C4-2B (cell line): Measurements from ENCODE around the gene TOP2B.

Experiments used
- H3K27ac ChIP-seq: fragments of 450-650 bp; 2 replicates; pipeline ENCODE4 v1.5.1; 2017
- CTCF ChIP-seq: fragments of 450-650 bp; conservative IDR thresholded peaks from 2 replicates; pipeline ENCODE4 v1.5.1; 2017; ENCODE audit warnings: mild to moderate bottlenecking
- ZFX ChIP-seq: fragments of 450-650 bp; IDR thresholded peaks from 2 replicates; pipeline ENCODE4 v1.6.1; 2017

TOP2B gene

GRCh38 chr3:25633919-25634318, 30.8 kb downstream of the TOP2B start:
- no peak overlapping the region for H3K27ac ChIP-seq
- TF ChIP-seq CTCF = no peak
- no peak for TF ChIP-seq ZFX

DNA sequence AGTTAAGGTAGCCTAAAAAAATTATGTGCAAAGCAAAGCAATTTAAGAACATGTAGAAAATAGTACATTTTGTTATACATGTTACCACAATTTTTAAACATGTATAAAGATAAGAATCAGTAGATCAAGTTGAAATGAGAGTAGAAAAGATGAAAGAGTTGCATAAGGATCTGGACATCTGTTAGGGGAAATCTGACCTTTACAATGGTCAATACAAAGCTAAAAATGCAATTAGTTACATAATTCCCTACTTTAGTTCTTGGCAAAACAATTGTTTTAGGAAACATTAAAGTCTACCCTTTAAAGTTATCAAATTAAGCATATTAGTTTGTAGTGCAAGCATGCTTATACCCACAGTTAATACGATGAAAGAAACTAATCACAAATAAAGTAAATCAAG, 32.7 kb downstream of the TOP2B start:
- TF ChIP-seq CTCF = no peak
- no peak overlapping the region for H3K27ac ChIP-seq

GRCh38 chr3:25621087-25621486, 43.6 kb downstream of the TOP2B start:
- H3K27ac ChIP-seq = no peak overlapping the region
- TF ChIP-seq ZFX = no peak
- TF ChIP-seq CTCF = no peak

DNA sequence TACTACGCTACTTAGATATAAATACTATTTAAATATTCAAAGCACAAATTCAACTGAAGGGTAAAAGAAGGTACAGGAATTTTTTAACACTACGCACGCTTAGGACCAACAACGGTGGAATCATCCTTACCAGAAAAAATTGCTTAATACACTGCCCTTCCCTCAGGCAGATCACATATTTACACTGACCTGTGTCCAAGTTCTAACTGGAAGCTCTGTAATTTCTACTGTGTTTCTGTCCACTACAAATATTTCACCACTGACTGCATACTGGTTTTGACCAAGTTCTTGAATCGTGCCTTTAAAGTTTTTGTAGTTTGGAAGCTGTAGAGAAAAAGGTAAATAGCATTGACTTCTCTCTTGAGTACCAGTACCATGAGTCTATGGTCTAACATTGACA, 44.2 kb downstream of the TOP2B start:
- H3K27ac ChIP-seq = no peak overlapping the region
- no peak for TF ChIP-seq ZFX
- TF ChIP-seq CTCF = no peak

DNA sequence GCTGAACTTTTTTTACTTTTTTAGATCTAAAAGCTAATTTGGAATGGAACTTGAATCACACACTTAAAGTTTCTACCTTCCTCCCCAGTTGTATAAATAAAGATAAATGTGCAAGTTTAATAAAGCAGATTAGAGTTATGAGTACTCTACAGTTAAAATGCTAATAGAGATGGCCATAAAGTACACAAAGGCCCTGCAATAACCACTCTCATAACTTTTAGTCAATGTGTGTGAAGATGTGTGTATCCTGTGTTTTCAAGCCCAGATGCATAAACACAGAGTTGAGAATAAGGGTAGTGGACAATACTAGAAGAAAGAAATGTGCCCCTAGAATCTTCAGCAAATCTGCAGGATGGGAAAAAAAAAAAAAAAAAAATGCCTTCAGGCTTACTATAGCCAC, 45.3 kb downstream of the TOP2B start:
- TF ChIP-seq CTCF (no peak), ZFX (no peak)

DNA sequence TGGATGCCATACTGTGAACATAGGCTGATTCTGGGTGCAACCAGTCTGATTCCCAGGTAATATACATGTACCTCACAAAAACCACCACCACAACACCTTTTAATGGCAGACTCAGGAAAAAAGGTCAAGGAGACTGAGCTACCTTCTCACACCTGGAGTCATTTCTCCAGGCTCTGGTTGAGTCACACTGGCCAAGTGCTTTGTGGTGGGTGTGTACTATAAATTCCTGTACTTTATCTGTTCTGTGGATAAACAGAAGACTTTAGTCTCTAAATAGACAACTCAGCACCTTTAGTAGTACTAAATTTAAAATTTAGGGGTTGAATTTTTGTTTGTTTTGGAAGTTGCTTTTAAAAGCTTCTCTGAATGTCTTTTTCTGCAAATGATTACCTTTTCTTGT, 46.7 kb downstream of the TOP2B start:
- no peak overlapping the region for H3K27ac ChIP-seq
- TF ChIP-seq ZFX (no peak), CTCF (no peak)

More for the DNA sequence above, 45.3 kb downstream of the TOP2B start:
- H3K27ac ChIP-seq = no peak overlapping the region

- no peak for TF ChIP-seq ZFX
- no peak for TF ChIP-seq CTCF
Observed at GRCh38 chr3:25611193-25611592, 53.5 kb downstream of the TOP2B start.

DNA sequence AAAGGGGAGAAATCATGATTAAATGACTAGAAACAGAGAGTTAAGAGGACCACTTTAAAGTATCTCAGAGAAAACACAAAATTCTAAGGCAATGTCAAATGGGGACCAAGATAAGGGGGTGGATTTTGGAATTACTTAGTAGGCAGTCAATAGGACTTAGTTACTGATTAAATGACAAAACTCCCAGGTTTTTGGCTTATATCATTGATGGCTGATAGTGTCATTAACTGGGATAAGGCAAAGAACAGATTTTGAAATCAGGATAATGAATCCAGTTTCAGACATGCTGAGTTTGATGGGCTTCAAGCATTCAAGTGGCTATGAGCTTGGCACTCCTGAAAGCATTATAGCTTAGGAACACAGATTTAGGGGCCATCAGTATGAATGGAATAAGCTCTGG, 53.9 kb downstream of the TOP2B start:
- H3K27ac ChIP-seq = no peak overlapping the region
- no peak for TF ChIP-seq CTCF

More at GRCh38 chr3:25611193-25611592, 53.5 kb downstream of the TOP2B start:
- H3K27ac ChIP-seq = no peak overlapping the region
